Left lung (tissue), 10 donors: ENCODE data around the gene KRT35. TPM values are rescaled to one million over a fixed set of nuclear protein-coding genes. Genes with fewer than 3 reads are reported as not detected.

ENCODE experiments used
- ATAC-seq: fragments of 200-7000 bp; cut with Tn5 transposase; one replicate; pipeline ENCODE4 v1.9.1; 2020; ENCODE audit warnings: moderate library complexity
- DNase-seq, 4 donors: peaks; one replicate each; pipeline ENCODE4 v3.0.0-alpha.2; 2013 to 2020
- H3K27ac ChIP-seq, 2 donors: fragments of 200-600 bp; sonication (generic) in 1 of 2; one replicate each; pipeline versions ENCODE4 v1.5.0 to v1.8.0; 2020 to 2021
- H3K27me3 ChIP-seq, 2 donors: fragments of 200-600 bp; sonication (generic) in 1 of 2; one replicate each; pipeline versions ENCODE4 v1.5.0 to v1.8.0; 2020 to 2021
- H3K36me3 ChIP-seq, 2 donors: fragments of 200-600 bp; sonication (generic) in 1 of 2; one replicate each; pipeline versions ENCODE4 v1.5.0 to v1.8.0; 2020 to 2021
- H3K4me1 ChIP-seq, 2 donors: fragments of 200-600 bp; one replicate each; pipeline ENCODE4 v1.8.0; 2021
- H3K4me3 ChIP-seq, 2 donors: fragments of 200-600 bp; sonication (generic) in 1 of 2; one replicate each; pipeline versions ENCODE4 v1.5.0 to v1.8.0; 2020 to 2021; ENCODE audit warnings: mild to moderate bottlenecking in 1 of 2
- H3K9me3 ChIP-seq, 2 donors: fragments of 200-600 bp; sonication (generic) in 1 of 2; one replicate each; pipeline versions ENCODE4 v1.5.0 to v1.8.0; 2020 to 2021
- intact Hi-C, 2 donors: fragments of 100-400 bp; cut with DNase I; formaldehyde crosslinking; loops; one replicate each; pipeline versions ENCODE4 v1.11.2 to v1.14.2; 2022
- polyA plus RNA-seq, 6 donors: library from polyadenylated mRNA; unstranded; fragments of 120-200 nt; gene quantifications; one replicate each; pipeline ENCODE4 v1.2.1, GENCODE V29; 2013; ENCODE audit not compliant: insufficient read length in 6 of 6
- total RNA-seq, 2 donors: library from RNA; stranded (reverse); fragmentation: NEBNext Ultra II Directional; extraction: Animal tissue kit (Norgen Biotek cat#: 25700); gene quantifications; one replicate each; pipeline ENCODE4 v1.2.1, GENCODE V29; 2021
- TF ChIP-seq, protein P1 (sequence below), 2 donors: fragments of 200-600 bp; sonication (generic) in 1 of 2; IDR thresholded peaks; one replicate each; pipeline versions ENCODE4 v1.5.0 to v1.8.0; 2021; ENCODE audit warnings: antibody characterized with exemption in 2 of 2
- donor health status: DM: no; HTN: yes; CAD: no.
- donor health status: DM: no; HTN: no; CAD: no.

Gene KRT35
- total and polyA plus RNA-seq, 8 donors = not detected

GRCh38 chr17:41475421-41475820, 5.5 kb downstream of the KRT35 start:
- Histone ChIP-seq H3K27me3 (no peaks in the 10 kb centered on the region), H3K4me3 (no peak overlapping the region), H3K4me1 (no peaks in the 10 kb centered on the region), H3K9me3 (no peaks in the 10 kb centered on the region), H3K27ac (no peak overlapping the region), H3K36me3 (no peaks in the 10 kb centered on the region)
- intact Hi-C loops = no loop called here
- no peak for ATAC-seq
- TF ChIP-seq, protein P1, sequence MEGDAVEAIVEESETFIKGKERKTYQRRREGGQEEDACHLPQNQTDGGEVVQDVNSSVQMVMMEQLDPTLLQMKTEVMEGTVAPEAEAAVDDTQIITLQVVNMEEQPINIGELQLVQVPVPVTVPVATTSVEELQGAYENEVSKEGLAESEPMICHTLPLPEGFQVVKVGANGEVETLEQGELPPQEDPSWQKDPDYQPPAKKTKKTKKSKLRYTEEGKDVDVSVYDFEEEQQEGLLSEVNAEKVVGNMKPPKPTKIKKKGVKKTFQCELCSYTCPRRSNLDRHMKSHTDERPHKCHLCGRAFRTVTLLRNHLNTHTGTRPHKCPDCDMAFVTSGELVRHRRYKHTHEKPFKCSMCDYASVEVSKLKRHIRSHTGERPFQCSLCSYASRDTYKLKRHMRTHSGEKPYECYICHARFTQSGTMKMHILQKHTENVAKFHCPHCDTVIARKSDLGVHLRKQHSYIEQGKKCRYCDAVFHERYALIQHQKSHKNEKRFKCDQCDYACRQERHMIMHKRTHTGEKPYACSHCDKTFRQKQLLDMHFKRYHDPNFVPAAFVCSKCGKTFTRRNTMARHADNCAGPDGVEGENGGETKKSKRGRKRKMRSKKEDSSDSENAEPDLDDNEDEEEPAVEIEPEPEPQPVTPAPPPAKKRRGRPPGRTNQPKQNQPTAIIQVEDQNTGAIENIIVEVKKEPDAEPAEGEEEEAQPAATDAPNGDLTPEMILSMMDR (IDR thresholded peaks at IDR 0.05) = no peak
- no peak for DNase-seq

DNA sequence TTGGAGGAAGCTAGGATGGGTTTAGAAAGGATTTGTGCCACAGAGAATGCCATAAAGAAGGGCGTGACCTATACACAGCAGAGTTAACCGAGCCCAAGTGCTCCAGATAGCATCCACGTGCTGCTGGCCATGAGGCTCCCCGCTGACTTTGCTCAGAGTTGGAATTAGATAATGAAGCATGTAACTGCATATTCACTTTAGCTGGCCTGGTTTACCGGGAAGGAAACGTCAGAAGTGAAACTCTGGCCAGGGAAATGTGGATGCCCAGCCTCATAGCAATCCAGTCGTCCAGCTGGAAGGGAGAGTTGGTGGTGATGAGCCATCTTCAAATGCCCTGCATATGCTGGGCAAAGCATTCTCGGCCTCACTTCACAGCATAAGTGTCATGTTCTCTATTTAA, 6.1 kb downstream of the KRT35 start:
- Histone ChIP-seq H3K27me3 (no peaks in the 10 kb centered on the region), H3K36me3 (no peaks in the 10 kb centered on the region), H3K27ac (no peak overlapping the region), H3K9me3 (no peaks in the 10 kb centered on the region), H3K4me1 (no peaks in the 10 kb centered on the region), H3K4me3 (no peak overlapping the region)
- DNase-seq (no peak), ATAC-seq (no peak)
- TF ChIP-seq, protein P1 (IDR thresholded peaks at IDR 0.05) = no peak
- intact Hi-C loops = no loop called here

GRCh38 chr17:41468346-41468745, 12.6 kb downstream of the KRT35 start:
- no peak overlapping the region for H3K4me3 ChIP-seq
- TF ChIP-seq, protein P1 (IDR thresholded peaks at IDR 0.05) = no peak
- DNase-seq = no peak
- intact Hi-C loops = no loop called here
- H3K4me1 ChIP-seq = peaks cover 0 to 5% of the 10 kb centered on the region in 2 donors
- no peak for ATAC-seq
- H3K36me3 ChIP-seq = no peaks in the 10 kb centered on the region
- H3K27me3 ChIP-seq = no peaks in the 10 kb centered on the region
- no peaks in the 10 kb centered on the region for H3K9me3 ChIP-seq
- no peak overlapping the region for H3K27ac ChIP-seq

DNA sequence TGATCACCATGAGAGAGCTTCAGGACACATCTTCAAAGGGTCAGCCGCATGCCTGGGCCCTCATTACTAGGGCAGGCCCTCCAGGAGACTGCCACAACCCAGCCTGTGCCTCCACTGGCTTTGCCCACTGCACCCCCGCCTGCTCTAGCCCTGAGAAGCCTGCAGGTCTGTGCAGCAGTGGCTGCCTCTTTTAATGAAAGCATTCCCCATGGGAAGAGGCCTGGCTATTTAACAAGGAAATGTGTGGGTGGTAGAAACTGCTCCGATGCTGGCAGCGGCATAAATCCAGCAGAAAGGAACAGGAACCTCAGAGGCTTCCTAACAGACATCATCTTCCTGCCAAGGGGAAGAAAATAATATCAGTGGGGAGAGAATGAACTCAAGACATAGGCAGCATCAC, 13.4 kb downstream of the KRT35 start:
- TF ChIP-seq, protein P1 (IDR thresholded peaks at IDR 0.05) = no peak
- Histone ChIP-seq H3K36me3 (no peaks in the 10 kb centered on the region), H3K27me3 (no peaks in the 10 kb centered on the region), H3K9me3 (no peaks in the 10 kb centered on the region), H3K4me1 (peaks cover 0 to 5% of the 10 kb centered on the region in 2 donors), H3K4me3 (no peak overlapping the region), H3K27ac (no peak overlapping the region)
- intact Hi-C loops = no loop called here
- ATAC-seq (no peak), DNase-seq (no peak)

- Histone ChIP-seq H3K27me3 (no peaks in the 10 kb centered on the region), H3K27ac (no peak within 1 kb of the TSS), H3K4me1 (peaks cover 0 to 5% of the 10 kb centered on the region in 2 donors), H3K9me3 (no peaks in the 10 kb centered on the region), H3K36me3 (no peaks in the 10 kb centered on the region), H3K4me3 (no peak within 1 kb of the TSS)
- TF ChIP-seq, protein P1 (IDR thresholded peaks at IDR 0.05) = no peak
- DNase-seq = no peak
- intact Hi-C loops = no loop called here
- no peak for ATAC-seq
These were observed 14.0 kb downstream of the KRT35 start, which contains the start of gene KRT32 for GRCh38 chr17:41466988-41467387. KRT32 (minus strand) TSS chr17:41467386; CDS start chr17:41467325, 61 bp downstream.
